Measurements from ENCODE around the gene USP10.
A peak's percentile ranks its signal among the peaks of the same experiment; 100 is the strongest.
"Not testable (repeated sequence)": the region's sequence is repeated elsewhere in the genome, so short reads cannot be mapped to it uniquely, and the experiment has no call there.

The USP10 gene

GRCh38 chr16:84687715-84688114, 12.1 kb upstream of the USP10 start:
- Histone ChIP-seq H3K27me3 (ENCODE audit: control insufficient read depth, insufficient read depth, low read length) (peaks cover 6% of the 10 kb centered on the region), H3K9me3 (ENCODE audit: control insufficient read depth, low read depth, low read length) (no peaks in the 10 kb centered on the region), H3K4me1 (ENCODE audit: control insufficient read depth, low read depth, low read length) (peaks cover 15% of the 10 kb centered on the region), H3K36me3 (ENCODE audit: control insufficient read depth, low read depth, low read length) (no peaks in the 10 kb centered on the region), H3K4me3 (ENCODE audit: low read length) (no peak overlapping the region), H3K27ac (ENCODE audit: low read length) (no peak overlapping the region), H3K9ac (ENCODE audit: low read length) (no peak overlapping the region)

GRCh38 chr16:84688163-84688562, 11.6 kb upstream of the USP10 start:
- H3K27ac ChIP-seq (ENCODE audit: low read length); H3K9ac ChIP-seq (ENCODE audit: low read length); H3K9me3 ChIP-seq (ENCODE audit: control insufficient read depth, low read depth, low read length); H3K27me3 ChIP-seq (ENCODE audit: control insufficient read depth, insufficient read depth, low read length); H3K4me3 ChIP-seq (ENCODE audit: low read length); H3K36me3 ChIP-seq (ENCODE audit: control insufficient read depth, low read depth, low read length): not testable (repeated sequence)
- H3K4me1 ChIP-seq (ENCODE audit: control insufficient read depth, low read depth, low read length) = peaks cover 15% of the 10 kb centered on the region

- Histone ChIP-seq H3K36me3 (ENCODE audit: control insufficient read depth, low read depth, low read length) (no peaks in the 10 kb centered on the region), H3K4me3 (ENCODE audit: low read length) (no peak overlapping the region), H3K9me3 (ENCODE audit: control insufficient read depth, low read depth, low read length) (no peaks in the 10 kb centered on the region), H3K4me1 (ENCODE audit: control insufficient read depth, low read depth, low read length) (peaks cover 12% of the 10 kb centered on the region), H3K27ac (ENCODE audit: low read length) (no peak overlapping the region), H3K9ac (ENCODE audit: low read length) (no peak overlapping the region), H3K27me3 (ENCODE audit: control insufficient read depth, insufficient read depth, low read length) (peaks cover 6% of the 10 kb centered on the region)
These were observed 10.7 kb upstream of the USP10 start for GRCh38 chr16:84689111-84689510.

- Histone ChIP-seq H3K27ac (ENCODE audit: low read length) (no peak overlapping the region), H3K4me3 (ENCODE audit: low read length) (no peak overlapping the region), H3K27me3 (ENCODE audit: control insufficient read depth, insufficient read depth, low read length) (peaks cover 1% of the 10 kb centered on the region), H3K4me1 (ENCODE audit: control insufficient read depth, low read depth, low read length) (peaks cover under 1% of the 10 kb centered on the region), H3K9me3 (ENCODE audit: control insufficient read depth, low read depth, low read length) (no peaks in the 10 kb centered on the region), H3K9ac (ENCODE audit: low read length) (no peak overlapping the region), H3K36me3 (ENCODE audit: control insufficient read depth, low read depth, low read length) (no peaks in the 10 kb centered on the region)
These were observed 9.5 kb upstream of the USP10 start for GRCh38 chr16:84690088-84690819.

- no peak overlapping the region for H3K9ac ChIP-seq (ENCODE audit: low read length)
- no peaks in the 10 kb centered on the region for H3K4me1 ChIP-seq (ENCODE audit: control insufficient read depth, low read depth, low read length)
- no peak overlapping the region for H3K27ac ChIP-seq (ENCODE audit: low read length)
- H3K27me3 ChIP-seq (ENCODE audit: control insufficient read depth, insufficient read depth, low read length) = no peaks in the 10 kb centered on the region
- no peak overlapping the region for H3K4me3 ChIP-seq (ENCODE audit: low read length)
- H3K36me3 ChIP-seq (ENCODE audit: control insufficient read depth, low read depth, low read length) = no peaks in the 10 kb centered on the region
- H3K9me3 ChIP-seq (ENCODE audit: control insufficient read depth, low read depth, low read length) = no peaks in the 10 kb centered on the region
These were observed 7.2 kb upstream of the USP10 start for GRCh38 chr16:84692451-84693214.

- H3K27ac ChIP-seq (ENCODE audit: low read length); H3K9ac ChIP-seq (ENCODE audit: low read length); H3K9me3 ChIP-seq (ENCODE audit: control insufficient read depth, low read depth, low read length); H3K4me3 ChIP-seq (ENCODE audit: low read length); H3K4me1 ChIP-seq (ENCODE audit: control insufficient read depth, low read depth, low read length); H3K36me3 ChIP-seq (ENCODE audit: control insufficient read depth, low read depth, low read length); H3K27me3 ChIP-seq (ENCODE audit: control insufficient read depth, insufficient read depth, low read length): not testable (repeated sequence)
These were observed 5.9 kb upstream of the USP10 start for GRCh38 chr16:84693869-84694268.

- Histone ChIP-seq H3K9me3 (ENCODE audit: control insufficient read depth, low read depth, low read length) (no peaks in the 10 kb centered on the region), H3K4me1 (ENCODE audit: control insufficient read depth, low read depth, low read length) (no peaks in the 10 kb centered on the region), H3K4me3 (ENCODE audit: low read length) (no peak overlapping the region), H3K36me3 (ENCODE audit: control insufficient read depth, low read depth, low read length) (no peaks in the 10 kb centered on the region), H3K9ac (ENCODE audit: low read length) (no peak overlapping the region), H3K27ac (ENCODE audit: low read length) (no peak overlapping the region), H3K27me3 (ENCODE audit: control insufficient read depth, insufficient read depth, low read length) (no peaks in the 10 kb centered on the region)
These were observed 4.8 kb upstream of the USP10 start for GRCh38 chr16:84694980-84695379.

GRCh38 chr16:84699147-84699711, 571 bp upstream of the USP10 start:
- Histone ChIP-seq H3K9me3 (ENCODE audit: control insufficient read depth, low read depth, low read length) (no peaks in the 10 kb centered on the region), H3K36me3 (ENCODE audit: control insufficient read depth, low read depth, low read length) (no peaks in the 10 kb centered on the region), H3K27ac (ENCODE audit: low read length) (peak overlapping the region; percentile 55), H3K9ac (ENCODE audit: low read length) (peak overlapping the region; percentile 65), H3K27me3 (ENCODE audit: control insufficient read depth, insufficient read depth, low read length) (no peaks in the 10 kb centered on the region), H3K4me3 (ENCODE audit: low read length) (peak overlapping the region; percentile 62), H3K4me1 (ENCODE audit: control insufficient read depth, low read depth, low read length) (peaks cover 10% of the 10 kb centered on the region)

GRCh38 chr16:84700446-84701300, 873 bp downstream of the USP10 start:
- no peaks in the 10 kb centered on the region for H3K27me3 ChIP-seq (ENCODE audit: control insufficient read depth, insufficient read depth, low read length)
- H3K9ac ChIP-seq (ENCODE audit: low read length) = peak overlapping the region; percentile 92
- H3K36me3 ChIP-seq (ENCODE audit: control insufficient read depth, low read depth, low read length) = no peaks in the 10 kb centered on the region
- no peaks in the 10 kb centered on the region for H3K9me3 ChIP-seq (ENCODE audit: control insufficient read depth, low read depth, low read length)
- H3K27ac ChIP-seq (ENCODE audit: low read length) = no peak overlapping the region
- peak overlapping the region; percentile 74 for H3K4me3 ChIP-seq (ENCODE audit: low read length)
- H3K4me1 ChIP-seq (ENCODE audit: control insufficient read depth, low read depth, low read length) = peaks cover 13% of the 10 kb centered on the region

GRCh38 chr16:84703681-84704080, 3.9 kb downstream of the USP10 start:
- Histone ChIP-seq H3K36me3 (ENCODE audit: control insufficient read depth, low read depth, low read length) (no peaks in the 10 kb centered on the region), H3K4me1 (ENCODE audit: control insufficient read depth, low read depth, low read length) (peaks cover 13% of the 10 kb centered on the region), H3K27me3 (ENCODE audit: control insufficient read depth, insufficient read depth, low read length) (no peaks in the 10 kb centered on the region), H3K9ac (ENCODE audit: low read length) (no peak overlapping the region), H3K4me3 (ENCODE audit: low read length) (no peak overlapping the region), H3K27ac (ENCODE audit: low read length) (no peak overlapping the region), H3K9me3 (ENCODE audit: control insufficient read depth, low read depth, low read length) (no peaks in the 10 kb centered on the region)

- H3K9me3 ChIP-seq (ENCODE audit: control insufficient read depth, low read depth, low read length) = no peaks in the 10 kb centered on the region
- H3K4me1 ChIP-seq (ENCODE audit: control insufficient read depth, low read depth, low read length) = peaks cover 13% of the 10 kb centered on the region
- no peak overlapping the region for H3K4me3 ChIP-seq (ENCODE audit: low read length)
- H3K27me3 ChIP-seq (ENCODE audit: control insufficient read depth, insufficient read depth, low read length) = no peaks in the 10 kb centered on the region
- no peaks in the 10 kb centered on the region for H3K36me3 ChIP-seq (ENCODE audit: control insufficient read depth, low read depth, low read length)
- H3K9ac ChIP-seq (ENCODE audit: low read length) = no peak overlapping the region
- no peak overlapping the region for H3K27ac ChIP-seq (ENCODE audit: low read length)
These were observed 4.5 kb downstream of the USP10 start for GRCh38 chr16:84704253-84704652.

Data from iPS-18a (cell line).